ENCODE results near the gene AAR2. TPM values are rescaled to one million over a fixed set of nuclear protein-coding genes. Genes with fewer than 3 reads are reported as not detected.

The AAR2 gene
- total and polyA plus RNA-seq, 7 donors = 13.4 to 29.6 (median 20.3) TPM

- H3K4me3 ChIP-seq = no peak overlapping the region
- intact Hi-C loops (cut with DNase I) = no loop called here
- H3K27ac ChIP-seq = no peak overlapping the region
- no peaks in the 10 kb centered on the region for H3K36me3 ChIP-seq (ENCODE audit: insufficient read depth in 1 of 2, low read depth in 1 of 2)
- DNase-seq (no peak), ATAC-seq (no peak)
- H3K27me3 ChIP-seq (ENCODE audit: insufficient read depth in 3 of 3, low read length in 2 of 3) = peaks cover 0 to 13% (median 5%) of the 10 kb centered on the region in 3 donors
- WGBS, 3 donors = 74 to 87% (median 75%) methylated on average over 2 of the region's 2 CpGs
- H3K9me3 ChIP-seq = no peaks in the 10 kb centered on the region
- no peaks in the 10 kb centered on the region for H3K4me1 ChIP-seq
- no peak for TF ChIP-seq CTCF (IDR thresholded peaks at IDR 0.05)
Observed at GRCh38 chr20:36269507-36269906, 33.2 kb downstream of the AAR2 start.

GRCh38 chr20:36270744-36271638 lies 34.7 kb downstream of the AAR2 start:
- intact Hi-C loops (cut with DNase I) = loop anchor here in 1 of 2 donors (10.0 kb wide), 1 partner anchor 164 kb away; no protein-coding TSS in a partner anchor
- peak in 1 of 2 donors; percentile 27 for DNase-seq
- 81 to 85% (median 84%) methylated on average over 20 of the region's 20 CpGs for WGBS, 3 donors
- Histone ChIP-seq H3K27ac (no peak overlapping the region), H3K4me3 (no peak overlapping the region), H3K36me3 (ENCODE audit: insufficient read depth in 1 of 2, low read depth in 1 of 2) (no peaks in the 10 kb centered on the region), H3K4me1 (no peaks in the 10 kb centered on the region), H3K27me3 (ENCODE audit: insufficient read depth in 3 of 3, low read length in 2 of 3) (peaks cover 0 to 28% (median 5%) of the 10 kb centered on the region in 3 donors), H3K9me3 (no peaks in the 10 kb centered on the region)
- ATAC-seq = no peak
- TF ChIP-seq CTCF (IDR thresholded peaks at IDR 0.05) = no peak

- peaks cover 0 to 29% (median 5%) of the 10 kb centered on the region in 3 donors for H3K27me3 ChIP-seq (ENCODE audit: insufficient read depth in 3 of 3, low read length in 2 of 3)
- no peak overlapping the region for H3K4me3 ChIP-seq
- intact Hi-C loops (cut with DNase I) = loop anchor here in 1 of 2 donors (10.0 kb wide), 1 partner anchor 163 kb away; no protein-coding TSS in a partner anchor
- 90 to 94% (median 92%) methylated on average over 21 of the region's 21 CpGs for WGBS, 3 donors
- H3K4me1 ChIP-seq = no peaks in the 10 kb centered on the region
- no peak overlapping the region for H3K27ac ChIP-seq
- DNase-seq (peak in 1 of 2 donors; percentile 27), ATAC-seq (no peak)
- no peaks in the 10 kb centered on the region for H3K36me3 ChIP-seq (ENCODE audit: insufficient read depth in 1 of 2, low read depth in 1 of 2)
- no peaks in the 10 kb centered on the region for H3K9me3 ChIP-seq
- no peak for TF ChIP-seq CTCF (IDR thresholded peaks at IDR 0.05)
Observed at GRCh38 chr20:36271639-36272546, 35.6 kb downstream of the AAR2 start.

- Histone ChIP-seq H3K27me3 (ENCODE audit: insufficient read depth in 3 of 3, low read length in 2 of 3) (peaks cover 0 to 30% (median 5%) of the 10 kb centered on the region in 3 donors), H3K4me1 (no peaks in the 10 kb centered on the region), H3K4me3 (no peak overlapping the region), H3K36me3 (ENCODE audit: insufficient read depth in 1 of 2, low read depth in 1 of 2) (no peaks in the 10 kb centered on the region), H3K27ac (no peak overlapping the region), H3K9me3 (no peaks in the 10 kb centered on the region)
- intact Hi-C loops (cut with DNase I) = loop anchor here in 1 of 2 donors (10.0 kb wide), 1 partner anchor 162 kb away; no protein-coding TSS in a partner anchor
- TF ChIP-seq CTCF (IDR thresholded peaks at IDR 0.05) = no peak
- DNase-seq (peak in 1 of 2 donors; percentile 28), ATAC-seq (no peak)
- WGBS, 3 donors = 83 to 87% (median 85%) methylated on average over 12 of the region's 12 CpGs
Observed at GRCh38 chr20:36272547-36273220, 36.4 kb downstream of the AAR2 start.
